Nephron (organoid): Measurements from ENCODE around the gene AREL1.
A peak's percentile ranks its signal among the peaks of the same experiment; 100 is the strongest.

Source experiments
- H3K27ac Mint-ChIP-seq, 3 experiments: 2 replicates each; pipeline ENCODE4 v1.8.0; 2020; ENCODE audit warnings: mixed read lengths in 3 of 3, mild to moderate bottlenecking in 2 of 3, moderate library complexity in 1 of 3
- H3K27me3 Mint-ChIP-seq: 2 replicates; pipeline ENCODE4 v1.8.0; 2021; ENCODE audit warnings: low read depth, mild to moderate bottlenecking, moderate library complexity, mixed read lengths
- H3K36me3 Mint-ChIP-seq: 2 replicates; pipeline ENCODE4 v1.8.0; 2020; ENCODE audit warnings: low read depth, mixed read lengths
- H3K4me1 Mint-ChIP-seq: 2 replicates; pipeline ENCODE4 v1.8.0; 2020; ENCODE audit warnings: mixed read lengths
- H3K4me3 Mint-ChIP-seq, 3 experiments: 2 replicates each; pipeline ENCODE4 v1.8.0; 2020; ENCODE audit warnings: mild to moderate bottlenecking in 3 of 3, mixed read lengths in 3 of 3, moderate library complexity in 2 of 3
- H3K9me3 Mint-ChIP-seq: 2 replicates; pipeline ENCODE4 v1.8.0; 2020; ENCODE audit warnings: mixed read lengths
- CTCF ChIP-seq, 3 experiments: fragments of 200-600 bp; sonication (generic); IDR thresholded peaks; one replicate each; pipeline ENCODE4 v1.5.0; 2021; ENCODE audit warnings: antibody characterized with exemption in 3 of 3; ENCODE audit not compliant: unreplicated experiment in 3 of 3

The AREL1 gene

GRCh38 chr14:74620497-74620921, 92.4 kb downstream of the AREL1 start:
- Mint-ChIP-seq H3K27ac (peak overlapping the region; percentile 27 to 65 (median 35)), H3K4me3 (no peak overlapping the region), H3K9me3 (no peaks in the 10 kb centered on the region), H3K36me3 (no peaks in the 10 kb centered on the region), H3K4me1 (peaks cover 30% of the 10 kb centered on the region), H3K27me3 (peaks cover 32% of the 10 kb centered on the region)
- no peak for TF ChIP-seq CTCF (IDR thresholded peaks at IDR 0.05; ENCODE audit: unreplicated experiment in 3 of 3)

GRCh38 chr14:74619672-74620131, 93.2 kb downstream of the AREL1 start:
- H3K27me3 Mint-ChIP-seq, result peaks cover 34% of the 10 kb centered on the region
- no peaks in the 10 kb centered on the region for H3K36me3 Mint-ChIP-seq
- H3K4me3 Mint-ChIP-seq, result no peak overlapping the region
- H3K9me3 Mint-ChIP-seq, result no peaks in the 10 kb centered on the region
- peaks cover 35% of the 10 kb centered on the region for H3K4me1 Mint-ChIP-seq
- TF ChIP-seq CTCF (IDR thresholded peaks at IDR 0.05; ENCODE audit: unreplicated experiment in 3 of 3), result no peak
- peak overlapping the region in 2 of 3 experiments; percentile 27 to 65 for H3K27ac Mint-ChIP-seq

- Mint-ChIP-seq H3K36me3 (no peaks in the 10 kb centered on the region), H3K27ac (peak overlapping the region in 2 of 3 experiments; percentile 37 to 65), H3K9me3 (no peaks in the 10 kb centered on the region), H3K4me3 (no peak overlapping the region), H3K4me1 (peaks cover 47% of the 10 kb centered on the region), H3K27me3 (peaks cover 41% of the 10 kb centered on the region)
- TF ChIP-seq CTCF (IDR thresholded peaks at IDR 0.05; ENCODE audit: unreplicated experiment in 3 of 3), result no peak
Observed at GRCh38 chr14:74618078-74618952, 94.6 kb downstream of the AREL1 start.

GRCh38 chr14:74616996-74617700, 95.7 kb downstream of the AREL1 start:
- Mint-ChIP-seq H3K9me3 (no peaks in the 10 kb centered on the region), H3K4me3 (no peak overlapping the region), H3K4me1 (peaks cover 47% of the 10 kb centered on the region), H3K27me3 (peaks cover 38% of the 10 kb centered on the region), H3K36me3 (no peaks in the 10 kb centered on the region), H3K27ac (peak overlapping the region in 2 of 3 experiments; percentile 30 to 59)
- TF ChIP-seq CTCF (IDR thresholded peaks at IDR 0.05; ENCODE audit: unreplicated experiment in 3 of 3), result no peak

GRCh38 chr14:74616507-74616906, 96.4 kb downstream of the AREL1 start:
- peaks cover 41% of the 10 kb centered on the region for H3K27me3 Mint-ChIP-seq
- no peaks in the 10 kb centered on the region for H3K36me3 Mint-ChIP-seq
- TF ChIP-seq CTCF (IDR thresholded peaks at IDR 0.05; ENCODE audit: unreplicated experiment in 3 of 3), result no peak
- H3K4me1 Mint-ChIP-seq, result peaks cover 43% of the 10 kb centered on the region
- H3K4me3 Mint-ChIP-seq, result peak overlapping the region in 1 of 3 experiments; percentile 16
- peak overlapping the region in 2 of 3 experiments; percentile 0 to 1 for H3K27ac Mint-ChIP-seq
- no peaks in the 10 kb centered on the region for H3K9me3 Mint-ChIP-seq
